HepG2 (cell line): ENCODE data around the gene DAGLB. TPM values are rescaled to one million over a fixed set of nuclear protein-coding genes. Genes with fewer than 3 reads are reported as not detected.

Experiments
- HDAC2 ChIP-seq: sonication (generic); formaldehyde crosslinking; IDR thresholded peaks from 2 replicates; pipeline ENCODE4 v1.4.0; 2020; ENCODE audit warnings: missing genetic modification reagents
- NRL ChIP-seq: sonication (generic); formaldehyde crosslinking; IDR thresholded peaks from 2 replicates; pipeline ENCODE4 v1.5.0; 2020; ENCODE audit warnings: missing genetic modification reagents, mild to moderate bottlenecking, moderate library complexity, borderline replicate concordance
- RFXAP ChIP-seq: sonication (generic); formaldehyde crosslinking; IDR thresholded peaks from 2 replicates; pipeline ENCODE4 v1.4.0; 2020; ENCODE audit warnings: missing genetic modification reagents, borderline replicate concordance
- SP4 ChIP-seq: sonication (generic); formaldehyde crosslinking; IDR thresholded peaks from 2 replicates; pipeline ENCODE4 v1.8.1; 2023; ENCODE audit warnings: mild to moderate bottlenecking, missing genetic modification reagents
- ZNF329 ChIP-seq: sonication (generic); formaldehyde crosslinking; IDR thresholded peaks from 2 replicates; pipeline ENCODE4 v1.9.0; 2021; ENCODE audit warnings: low read depth, mild to moderate bottlenecking, missing genetic modification reagents
- ZNF577 ChIP-seq: sonication (generic); formaldehyde crosslinking; IDR thresholded peaks from 2 replicates; pipeline ENCODE4 v1.4.0; 2020; ENCODE audit warnings: mild to moderate bottlenecking, low read depth, missing genetic modification reagents, borderline replicate concordance
- ZNF605 ChIP-seq: sonication (generic); formaldehyde crosslinking; IDR thresholded peaks from 2 replicates; pipeline ENCODE4 v1.8.0; 2022; ENCODE audit warnings: mild to moderate bottlenecking, missing genetic modification reagents
- ZSCAN30 ChIP-seq: sonication (generic); formaldehyde crosslinking; IDR thresholded peaks from 2 replicates; pipeline ENCODE4 v1.5.0; 2020; ENCODE audit warnings: mild to moderate bottlenecking, missing genetic modification reagents
- polyA plus RNA-seq, 8 experiments: library from polyadenylated mRNA; depleted of rRNA in 3 of 8; stranded (reverse) in 7 of 8; unstranded in 1 of 8; fragments of >200 nt; fragmentation: Illumina TruSeq in 4 of 8; extraction: Trizol in 4 of 8; gene quantifications; 2 replicates each; pipeline versions ENCODE4 v1.2.1 to v1.2.3, GENCODE V29; 2011 to 2016; ENCODE audit warnings: low read depth in 4 of 8, missing spikeins in 1 of 8, mixed read lengths in 1 of 8; ENCODE audit not compliant: insufficient read depth in 1 of 8
- total RNA-seq, 5 experiments: library from RNA; depleted of rRNA; stranded (reverse); fragments of >200 nt; fragmentation: Illumina TruSeq; extraction: Trizol; gene quantifications; 2 replicates each; pipeline ENCODE4 v1.2.3, GENCODE V29; 2016; ENCODE audit warnings: low read depth in 1 of 5
- TF ChIP-seq, protein P1 (sequence below), 2 experiments: IDR thresholded peaks; 2 replicates each; pipeline ENCODE4 v1.6.1; 2011 to 2012; ENCODE audit warnings: low read length in 2 of 2, borderline replicate concordance in 1 of 2, low read depth in 1 of 2, mild to moderate bottlenecking in 1 of 2, moderate library complexity in 1 of 2
- TF ChIP-seq, protein P2 (sequence below): sonication (generic); formaldehyde crosslinking; IDR thresholded peaks from 2 replicates; pipeline ENCODE4 v1.4.0; 2020; ENCODE audit warnings: missing genetic modification reagents, borderline replicate concordance
- TF ChIP-seq, protein P3 (sequence below): sonication (generic); formaldehyde crosslinking; IDR thresholded peaks from 2 replicates; pipeline ENCODE4 v1.5.0; 2020; ENCODE audit warnings: mild to moderate bottlenecking, missing genetic modification reagents
- TF ChIP-seq, protein P4 (sequence below): sonication (generic); formaldehyde crosslinking; IDR thresholded peaks from 2 replicates; pipeline ENCODE4 v1.9.0; 2022; ENCODE audit warnings: low read depth, missing genetic modification reagents

The DAGLB gene
- total and polyA plus RNA-seq, 2 of the 13 experiments (the other 11 are each of a cell fraction or from before 2014, with no cell fraction given), result 7.9 to 9.8 TPM

DNA sequence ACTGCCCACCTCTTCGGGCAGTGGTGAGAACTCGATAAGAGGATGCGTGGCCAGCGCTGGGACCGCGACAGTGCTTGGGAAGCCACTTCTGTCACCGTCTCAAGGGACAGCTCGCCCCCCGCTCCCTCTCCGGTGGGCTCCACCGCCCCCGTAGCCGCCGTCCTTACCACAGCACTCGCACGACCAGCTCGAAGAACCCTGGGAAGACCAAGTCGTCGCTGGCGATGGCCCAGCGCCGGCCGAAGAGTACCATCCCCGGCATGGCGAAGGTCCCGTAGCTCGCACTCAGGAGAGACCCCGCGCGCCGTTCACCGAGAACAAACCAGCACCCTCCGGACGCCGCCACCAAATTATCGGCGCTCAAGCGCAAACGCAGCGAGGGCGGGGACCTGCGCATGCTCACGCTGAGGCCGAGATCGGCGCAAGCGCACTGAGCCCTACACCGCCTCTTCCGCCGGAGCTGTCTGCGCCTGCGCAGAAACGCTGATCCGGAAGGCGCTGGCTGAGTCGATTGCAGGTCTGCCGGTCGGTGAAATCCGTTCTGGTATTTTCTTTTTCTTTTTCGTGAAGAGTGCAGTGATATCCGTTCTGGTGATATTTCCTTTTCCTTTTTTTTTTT lies at the start of gene DAGLB (continued):
- TF ChIP-seq, protein P1, sequence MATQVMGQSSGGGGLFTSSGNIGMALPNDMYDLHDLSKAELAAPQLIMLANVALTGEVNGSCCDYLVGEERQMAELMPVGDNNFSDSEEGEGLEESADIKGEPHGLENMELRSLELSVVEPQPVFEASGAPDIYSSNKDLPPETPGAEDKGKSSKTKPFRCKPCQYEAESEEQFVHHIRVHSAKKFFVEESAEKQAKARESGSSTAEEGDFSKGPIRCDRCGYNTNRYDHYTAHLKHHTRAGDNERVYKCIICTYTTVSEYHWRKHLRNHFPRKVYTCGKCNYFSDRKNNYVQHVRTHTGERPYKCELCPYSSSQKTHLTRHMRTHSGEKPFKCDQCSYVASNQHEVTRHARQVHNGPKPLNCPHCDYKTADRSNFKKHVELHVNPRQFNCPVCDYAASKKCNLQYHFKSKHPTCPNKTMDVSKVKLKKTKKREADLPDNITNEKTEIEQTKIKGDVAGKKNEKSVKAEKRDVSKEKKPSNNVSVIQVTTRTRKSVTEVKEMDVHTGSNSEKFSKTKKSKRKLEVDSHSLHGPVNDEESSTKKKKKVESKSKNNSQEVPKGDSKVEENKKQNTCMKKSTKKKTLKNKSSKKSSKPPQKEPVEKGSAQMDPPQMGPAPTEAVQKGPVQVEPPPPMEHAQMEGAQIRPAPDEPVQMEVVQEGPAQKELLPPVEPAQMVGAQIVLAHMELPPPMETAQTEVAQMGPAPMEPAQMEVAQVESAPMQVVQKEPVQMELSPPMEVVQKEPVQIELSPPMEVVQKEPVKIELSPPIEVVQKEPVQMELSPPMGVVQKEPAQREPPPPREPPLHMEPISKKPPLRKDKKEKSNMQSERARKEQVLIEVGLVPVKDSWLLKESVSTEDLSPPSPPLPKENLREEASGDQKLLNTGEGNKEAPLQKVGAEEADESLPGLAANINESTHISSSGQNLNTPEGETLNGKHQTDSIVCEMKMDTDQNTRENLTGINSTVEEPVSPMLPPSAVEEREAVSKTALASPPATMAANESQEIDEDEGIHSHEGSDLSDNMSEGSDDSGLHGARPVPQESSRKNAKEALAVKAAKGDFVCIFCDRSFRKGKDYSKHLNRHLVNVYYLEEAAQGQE (IDR thresholded peaks at IDR 0.05; ENCODE audit: borderline replicate concordance in 1 of 2, low read depth in 1 of 2, low read length in 2 of 2), result peak in 1 of 2 experiments; percentile 3; a peak in 1 of 4 replicates
- TF ChIP-seq RFXAP (CRISPR knock-in tag) (0 out of 2 replicates have a peak, but pooled peaks have one; percentile 66), ZSCAN30 (0 out of 2 replicates have a peak, but pooled peaks have one; percentile 59), ZNF577 (no peak), ZNF329 (CRISPR knock-in tag) (0 out of 2 replicates have a peak, but pooled peaks have one; percentile 57), SP4 (CRISPR knock-in tag) (peak; percentile 32; the same call in 1 of the 2 replicates), ZNF605 (CRISPR knock-in tag) (0 out of 2 replicates have a peak, but pooled peaks have one; percentile 14), NRL (CRISPR knock-in tag) (0 out of 2 replicates have a peak, but pooled peaks have one; percentile 74), HDAC2 (no peak)
- TF ChIP-seq, protein P2, sequence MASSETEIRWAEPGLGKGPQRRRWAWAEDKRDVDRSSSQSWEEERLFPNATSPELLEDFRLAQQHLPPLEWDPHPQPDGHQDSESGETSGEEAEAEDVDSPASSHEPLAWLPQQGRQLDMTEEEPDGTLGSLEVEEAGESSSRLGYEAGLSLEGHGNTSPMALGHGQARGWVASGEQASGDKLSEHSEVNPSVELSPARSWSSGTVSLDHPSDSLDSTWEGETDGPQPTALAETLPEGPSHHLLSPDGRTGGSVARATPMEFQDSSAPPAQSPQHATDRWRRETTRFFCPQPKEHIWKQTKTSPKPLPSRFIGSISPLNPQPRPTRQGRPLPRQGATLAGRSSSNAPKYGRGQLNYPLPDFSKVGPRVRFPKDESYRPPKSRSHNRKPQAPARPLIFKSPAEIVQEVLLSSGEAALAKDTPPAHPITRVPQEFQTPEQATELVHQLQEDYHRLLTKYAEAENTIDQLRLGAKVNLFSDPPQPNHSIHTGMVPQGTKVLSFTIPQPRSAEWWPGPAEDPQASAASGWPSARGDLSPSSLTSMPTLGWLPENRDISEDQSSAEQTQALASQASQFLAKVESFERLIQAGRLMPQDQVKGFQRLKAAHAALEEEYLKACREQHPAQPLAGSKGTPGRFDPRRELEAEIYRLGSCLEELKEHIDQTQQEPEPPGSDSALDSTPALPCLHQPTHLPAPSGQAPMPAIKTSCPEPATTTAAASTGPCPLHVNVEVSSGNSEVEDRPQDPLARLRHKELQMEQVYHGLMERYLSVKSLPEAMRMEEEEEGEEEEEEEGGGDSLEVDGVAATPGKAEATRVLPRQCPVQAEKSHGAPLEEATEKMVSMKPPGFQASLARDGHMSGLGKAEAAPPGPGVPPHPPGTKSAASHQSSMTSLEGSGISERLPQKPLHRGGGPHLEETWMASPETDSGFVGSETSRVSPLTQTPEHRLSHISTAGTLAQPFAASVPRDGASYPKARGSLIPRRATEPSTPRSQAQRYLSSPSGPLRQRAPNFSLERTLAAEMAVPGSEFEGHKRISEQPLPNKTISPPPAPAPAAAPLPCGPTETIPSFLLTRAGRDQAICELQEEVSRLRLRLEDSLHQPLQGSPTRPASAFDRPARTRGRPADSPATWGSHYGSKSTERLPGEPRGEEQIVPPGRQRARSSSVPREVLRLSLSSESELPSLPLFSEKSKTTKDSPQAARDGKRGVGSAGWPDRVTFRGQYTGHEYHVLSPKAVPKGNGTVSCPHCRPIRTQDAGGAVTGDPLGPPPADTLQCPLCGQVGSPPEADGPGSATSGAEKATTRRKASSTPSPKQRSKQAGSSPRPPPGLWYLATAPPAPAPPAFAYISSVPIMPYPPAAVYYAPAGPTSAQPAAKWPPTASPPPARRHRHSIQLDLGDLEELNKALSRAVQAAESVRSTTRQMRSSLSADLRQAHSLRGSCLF (CRISPR knock-in tag), result 0 out of 2 replicates have a peak, but pooled peaks have one; percentile 37
- TF ChIP-seq, protein P3, sequence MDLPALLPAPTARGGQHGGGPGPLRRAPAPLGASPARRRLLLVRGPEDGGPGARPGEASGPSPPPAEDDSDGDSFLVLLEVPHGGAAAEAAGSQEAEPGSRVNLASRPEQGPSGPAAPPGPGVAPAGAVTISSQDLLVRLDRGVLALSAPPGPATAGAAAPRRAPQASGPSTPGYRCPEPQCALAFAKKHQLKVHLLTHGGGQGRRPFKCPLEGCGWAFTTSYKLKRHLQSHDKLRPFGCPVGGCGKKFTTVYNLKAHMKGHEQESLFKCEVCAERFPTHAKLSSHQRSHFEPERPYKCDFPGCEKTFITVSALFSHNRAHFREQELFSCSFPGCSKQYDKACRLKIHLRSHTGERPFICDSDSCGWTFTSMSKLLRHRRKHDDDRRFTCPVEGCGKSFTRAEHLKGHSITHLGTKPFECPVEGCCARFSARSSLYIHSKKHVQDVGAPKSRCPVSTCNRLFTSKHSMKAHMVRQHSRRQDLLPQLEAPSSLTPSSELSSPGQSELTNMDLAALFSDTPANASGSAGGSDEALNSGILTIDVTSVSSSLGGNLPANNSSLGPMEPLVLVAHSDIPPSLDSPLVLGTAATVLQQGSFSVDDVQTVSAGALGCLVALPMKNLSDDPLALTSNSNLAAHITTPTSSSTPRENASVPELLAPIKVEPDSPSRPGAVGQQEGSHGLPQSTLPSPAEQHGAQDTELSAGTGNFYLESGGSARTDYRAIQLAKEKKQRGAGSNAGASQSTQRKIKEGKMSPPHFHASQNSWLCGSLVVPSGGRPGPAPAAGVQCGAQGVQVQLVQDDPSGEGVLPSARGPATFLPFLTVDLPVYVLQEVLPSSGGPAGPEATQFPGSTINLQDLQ (CRISPR knock-in tag), result no peak
- TF ChIP-seq, protein P4, sequence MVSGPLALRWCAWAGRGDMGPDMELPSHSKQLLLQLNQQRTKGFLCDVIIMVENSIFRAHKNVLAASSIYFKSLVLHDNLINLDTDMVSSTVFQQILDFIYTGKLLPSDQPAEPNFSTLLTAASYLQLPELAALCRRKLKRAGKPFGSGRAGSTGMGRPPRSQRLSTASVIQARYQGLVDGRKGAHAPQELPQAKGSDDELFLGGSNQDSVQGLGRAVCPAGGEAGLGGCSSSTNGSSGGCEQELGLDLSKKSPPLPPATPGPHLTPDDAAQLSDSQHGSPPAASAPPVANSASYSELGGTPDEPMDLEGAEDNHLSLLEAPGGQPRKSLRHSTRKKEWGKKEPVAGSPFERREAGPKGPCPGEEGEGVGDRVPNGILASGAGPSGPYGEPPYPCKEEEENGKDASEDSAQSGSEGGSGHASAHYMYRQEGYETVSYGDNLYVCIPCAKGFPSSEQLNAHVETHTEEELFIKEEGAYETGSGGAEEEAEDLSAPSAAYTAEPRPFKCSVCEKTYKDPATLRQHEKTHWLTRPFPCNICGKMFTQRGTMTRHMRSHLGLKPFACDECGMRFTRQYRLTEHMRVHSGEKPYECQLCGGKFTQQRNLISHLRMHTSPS (CRISPR knock-in tag), result no peak
